NB4 (cell line): ENCODE results near the gene ADAP1.

Experiments used
- DNase-seq: peaks from one replicate; pipeline ENCODE4 v3.0.0; 2010; ENCODE audit warnings: low read depth
- H3K4me3 ChIP-seq: one replicate; pipeline ENCODE4 v1.5.1; 2011; ENCODE audit warnings: mild to moderate bottlenecking, low read depth, low read length, moderate library complexity
- MYC ChIP-seq: IDR thresholded peaks from 2 replicates; pipeline ENCODE4 v1.6.1; 2011; ENCODE audit warnings: low read depth, low read length
- POLR2A ChIP-seq: IDR thresholded peaks from 2 replicates; pipeline ENCODE4 v1.6.1; 2011; ENCODE audit warnings: mild to moderate bottlenecking; ENCODE audit not compliant: insufficient read length; ENCODE audit errors: extremely low read depth
- TF ChIP-seq, protein P1 (sequence below): IDR thresholded peaks from one replicate; pipeline ENCODE4 v1.5.1; 2012; ENCODE audit warnings: low read depth, low read length
- TF ChIP-seq, protein P2 (sequence below): IDR thresholded peaks from 2 replicates; pipeline ENCODE4 v1.6.1; 2011; ENCODE audit warnings: low read depth, low read length

Gene ADAP1

DNA sequence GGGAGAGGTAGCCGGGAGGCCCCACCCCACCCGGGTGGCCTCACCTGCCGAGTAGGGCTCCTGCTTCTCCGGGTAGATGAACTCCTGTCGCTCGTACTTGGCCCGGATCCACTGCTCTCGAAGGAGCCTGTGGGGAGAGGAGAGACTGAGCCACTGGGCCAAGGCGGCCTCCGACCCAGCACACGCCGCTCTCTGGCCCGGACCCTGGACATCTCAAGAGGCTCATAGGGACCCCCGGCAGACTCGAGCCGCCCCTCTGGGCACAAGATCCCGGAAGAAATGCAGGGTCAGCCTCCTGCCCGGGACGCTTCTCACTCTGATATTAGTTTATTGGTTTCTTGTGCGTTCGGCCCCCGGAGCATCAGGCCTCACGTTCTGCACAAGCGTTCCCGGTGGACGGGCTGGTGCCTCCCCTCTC lies 34.5 kb downstream of the ADAP1 start:
- TF ChIP-seq MYC, result no peak
- TF ChIP-seq, protein P1, sequence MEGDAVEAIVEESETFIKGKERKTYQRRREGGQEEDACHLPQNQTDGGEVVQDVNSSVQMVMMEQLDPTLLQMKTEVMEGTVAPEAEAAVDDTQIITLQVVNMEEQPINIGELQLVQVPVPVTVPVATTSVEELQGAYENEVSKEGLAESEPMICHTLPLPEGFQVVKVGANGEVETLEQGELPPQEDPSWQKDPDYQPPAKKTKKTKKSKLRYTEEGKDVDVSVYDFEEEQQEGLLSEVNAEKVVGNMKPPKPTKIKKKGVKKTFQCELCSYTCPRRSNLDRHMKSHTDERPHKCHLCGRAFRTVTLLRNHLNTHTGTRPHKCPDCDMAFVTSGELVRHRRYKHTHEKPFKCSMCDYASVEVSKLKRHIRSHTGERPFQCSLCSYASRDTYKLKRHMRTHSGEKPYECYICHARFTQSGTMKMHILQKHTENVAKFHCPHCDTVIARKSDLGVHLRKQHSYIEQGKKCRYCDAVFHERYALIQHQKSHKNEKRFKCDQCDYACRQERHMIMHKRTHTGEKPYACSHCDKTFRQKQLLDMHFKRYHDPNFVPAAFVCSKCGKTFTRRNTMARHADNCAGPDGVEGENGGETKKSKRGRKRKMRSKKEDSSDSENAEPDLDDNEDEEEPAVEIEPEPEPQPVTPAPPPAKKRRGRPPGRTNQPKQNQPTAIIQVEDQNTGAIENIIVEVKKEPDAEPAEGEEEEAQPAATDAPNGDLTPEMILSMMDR, result no peak
- TF ChIP-seq, protein P2, sequence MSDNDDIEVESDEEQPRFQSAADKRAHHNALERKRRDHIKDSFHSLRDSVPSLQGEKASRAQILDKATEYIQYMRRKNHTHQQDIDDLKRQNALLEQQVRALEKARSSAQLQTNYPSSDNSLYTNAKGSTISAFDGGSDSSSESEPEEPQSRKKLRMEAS, result no peak
- TF ChIP-seq POLR2A, result no peak
- no peak overlapping the region for H3K4me3 ChIP-seq
- DNase-seq, result no peak

DNA sequence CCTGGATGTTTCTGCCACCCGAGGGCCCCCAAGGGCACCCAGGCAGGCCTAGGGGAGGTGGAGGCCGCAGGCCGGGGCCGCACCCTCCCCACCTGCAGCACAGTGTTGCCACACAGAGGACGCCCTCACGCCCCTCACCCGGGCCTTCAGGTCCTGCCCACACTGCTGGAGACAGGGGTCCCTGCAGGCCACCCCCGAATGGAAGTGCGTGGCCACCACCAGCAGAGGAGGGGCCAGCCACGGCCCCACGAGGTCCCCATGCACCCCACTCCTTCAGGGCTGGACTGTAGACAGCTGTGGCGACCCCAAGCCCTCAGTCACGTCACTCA lies 35.4 kb downstream of the ADAP1 start:
- H3K4me3 ChIP-seq, result no peak overlapping the region
- DNase-seq, result no peak
- TF ChIP-seq, protein P1, result no peak
- TF ChIP-seq MYC (no peak), POLR2A (no peak)
- TF ChIP-seq, protein P2, result no peak

DNA sequence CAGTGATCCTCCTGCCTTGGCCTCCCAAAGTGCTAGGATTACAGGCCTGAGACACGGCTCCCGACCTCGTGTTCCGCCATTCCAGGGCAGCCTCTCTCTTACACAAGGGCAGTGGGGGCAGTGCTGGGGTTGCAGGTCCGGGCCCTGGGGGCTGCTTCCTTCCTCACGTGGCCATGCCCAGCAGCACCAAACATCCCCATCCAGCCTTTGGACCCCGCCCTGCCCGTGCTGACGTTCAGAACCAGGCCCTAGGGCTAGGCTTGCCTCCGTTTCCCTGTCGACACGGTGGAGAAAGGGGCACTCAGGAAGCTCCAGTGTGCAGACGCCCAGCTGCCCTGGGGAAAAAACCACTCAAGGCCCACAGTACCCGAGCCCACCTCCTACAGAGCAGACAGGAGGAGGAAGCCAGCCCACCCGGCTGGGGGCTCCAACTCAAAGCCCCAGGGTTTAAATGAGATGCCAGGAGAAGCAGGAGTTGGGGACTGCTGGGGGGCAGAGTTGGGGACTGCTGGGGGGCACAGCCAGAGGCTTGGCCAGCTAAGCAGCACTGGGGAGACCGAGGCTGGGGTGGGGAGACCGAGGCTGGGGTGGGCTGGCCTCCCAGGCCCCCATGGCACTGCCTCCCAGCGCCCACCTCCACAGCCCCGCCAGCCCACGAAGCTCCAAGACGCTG lies 35.9 kb downstream of the ADAP1 start:
- no peak for DNase-seq
- TF ChIP-seq POLR2A, result no peak
- TF ChIP-seq, protein P2, result no peak
- H3K4me3 ChIP-seq, result no peak overlapping the region

DNA sequence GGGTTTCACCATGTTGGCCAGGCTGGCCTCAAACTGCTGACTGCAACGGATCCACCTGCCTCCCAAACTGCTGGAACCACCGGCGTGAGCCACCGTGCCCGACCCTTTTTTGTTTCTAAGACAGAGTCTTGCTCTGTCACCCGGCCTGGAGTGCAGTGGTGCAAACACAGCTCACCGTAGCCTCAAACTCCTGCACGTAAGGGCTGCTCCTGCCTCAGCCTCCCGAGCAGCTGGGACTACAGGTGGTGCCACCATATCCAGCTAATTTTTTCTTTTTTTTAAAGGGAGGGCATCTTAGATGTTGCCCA lies 36.4 kb downstream of the ADAP1 start:
- DNase-seq, result no peak
- TF ChIP-seq, protein P2, result no peak
- TF ChIP-seq POLR2A (no peak), MYC (no peak)
- TF ChIP-seq, protein P1, result no peak
- H3K4me3 ChIP-seq, result no peak overlapping the region

DNA sequence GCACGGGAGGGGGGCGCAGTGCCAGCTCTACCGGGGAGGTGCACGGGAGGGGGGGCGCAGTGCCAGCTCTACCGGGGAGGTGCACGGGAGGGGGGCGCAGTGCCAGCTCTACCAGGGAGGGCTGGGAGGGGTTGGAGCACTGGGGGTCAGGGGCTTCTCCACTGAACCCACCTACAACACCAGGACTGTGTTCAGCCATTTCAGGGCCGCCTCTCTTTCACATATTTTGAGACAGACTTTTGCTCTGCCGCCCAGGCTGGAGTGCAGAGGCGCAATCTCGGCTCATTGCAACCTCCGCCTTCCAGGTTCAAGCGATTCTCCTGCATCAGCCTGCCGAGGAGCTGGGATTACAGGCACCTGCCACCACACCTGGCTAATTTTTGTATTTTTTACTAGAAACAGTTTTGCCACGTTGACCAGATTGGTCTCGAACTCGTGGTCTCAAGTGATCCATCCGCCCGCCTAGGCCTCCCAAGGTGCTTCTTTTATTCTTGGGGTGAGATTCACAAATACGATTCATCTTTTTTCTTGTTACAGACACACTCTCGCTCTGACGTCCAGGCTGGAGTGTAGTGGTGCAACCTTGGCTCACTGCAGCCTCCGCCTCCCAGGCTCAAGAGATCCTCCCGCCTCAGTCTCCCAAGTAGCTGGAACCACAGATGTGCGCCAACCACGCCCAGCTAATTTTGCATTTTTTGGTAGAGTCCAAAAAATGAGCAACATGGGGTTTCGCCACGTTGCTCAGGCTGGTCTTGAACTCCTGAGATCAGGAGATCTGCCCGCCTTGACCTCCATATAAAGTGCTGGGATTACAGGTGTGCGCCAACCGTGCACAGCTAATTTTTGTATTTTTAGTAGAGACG lies 37.0 kb downstream of the ADAP1 start:
- TF ChIP-seq POLR2A, result no peak
- no peak for TF ChIP-seq MYC
- TF ChIP-seq, protein P2, result no peak
- TF ChIP-seq, protein P1, result no peak
- no peak overlapping the region for H3K4me3 ChIP-seq
- DNase-seq, result no peak

DNA sequence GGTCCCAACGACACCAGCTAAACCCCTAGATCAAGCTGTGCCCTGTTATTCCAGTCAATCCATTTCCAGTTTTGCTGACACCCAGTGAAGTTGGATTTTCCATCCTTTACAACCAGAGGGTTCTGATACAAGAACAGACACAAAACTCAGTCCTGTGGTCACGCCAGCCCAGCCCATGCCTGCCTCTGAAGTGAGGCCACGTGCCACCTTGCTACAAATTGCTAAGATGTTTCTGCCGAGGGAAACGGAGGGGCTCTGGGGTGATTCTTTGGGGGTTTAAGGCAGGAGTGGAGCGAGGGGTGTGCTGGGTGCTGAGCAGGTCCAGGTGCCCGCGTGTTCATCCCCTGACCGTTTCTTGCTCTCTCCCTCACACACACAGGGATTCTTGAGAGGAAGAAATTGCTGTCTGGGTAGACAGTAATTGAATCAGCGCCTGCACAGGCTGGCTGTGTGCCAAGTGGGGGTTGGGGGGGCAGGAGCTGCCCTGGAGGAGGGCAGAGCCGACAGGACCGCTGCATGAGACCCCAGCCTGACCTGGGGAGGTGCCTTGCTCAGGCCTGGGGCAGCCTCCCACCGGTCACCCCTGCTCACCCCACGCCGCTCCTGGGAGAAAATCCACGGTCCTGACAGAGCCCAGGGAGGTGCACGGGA lies 38.1 kb downstream of the ADAP1 start:
- TF ChIP-seq MYC (no peak), POLR2A (no peak)
- TF ChIP-seq, protein P2, result no peak
- TF ChIP-seq, protein P1, result no peak
- DNase-seq, result no peak
- H3K4me3 ChIP-seq, result no peak overlapping the region
